ENCODE measurements around the gene PRKCZ.

The PRKCZ gene

DNA sequence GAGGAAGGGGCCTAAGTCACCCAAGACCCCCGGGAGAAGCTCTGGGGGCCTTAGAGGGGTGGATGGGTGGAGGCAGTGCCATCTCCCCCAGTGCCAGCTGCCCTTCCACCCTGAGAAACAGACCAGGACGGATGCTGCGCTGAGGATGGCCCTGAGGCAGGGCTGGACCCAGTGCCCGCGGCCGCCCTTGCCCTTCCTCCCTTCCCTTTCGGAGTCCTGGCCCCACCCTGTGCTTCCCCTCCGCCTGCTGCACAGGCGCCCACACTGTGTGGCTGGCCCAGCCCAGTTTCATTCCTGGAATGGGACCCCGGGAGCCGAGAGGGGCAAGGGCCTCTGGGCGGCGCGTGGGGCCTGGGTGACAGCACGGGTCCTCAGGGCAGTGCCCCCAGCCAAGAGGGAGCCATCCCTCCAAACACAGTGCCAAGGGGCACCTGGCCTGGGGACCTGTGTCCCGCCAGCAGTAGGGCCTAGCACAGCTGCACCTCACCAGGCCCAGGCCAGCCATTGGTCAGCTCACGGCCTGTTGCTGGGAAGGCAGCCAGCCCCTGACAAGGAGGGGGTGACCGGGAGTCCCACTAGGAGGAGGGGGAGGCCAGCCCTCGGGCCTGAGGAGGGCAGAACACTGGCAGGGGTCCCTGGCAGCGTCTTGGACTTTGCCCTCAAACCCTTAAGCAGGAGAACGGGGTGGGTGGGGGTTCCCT lies 164.5 kb downstream of the PRKCZ start:
- no peak for DNase-seq

DNA sequence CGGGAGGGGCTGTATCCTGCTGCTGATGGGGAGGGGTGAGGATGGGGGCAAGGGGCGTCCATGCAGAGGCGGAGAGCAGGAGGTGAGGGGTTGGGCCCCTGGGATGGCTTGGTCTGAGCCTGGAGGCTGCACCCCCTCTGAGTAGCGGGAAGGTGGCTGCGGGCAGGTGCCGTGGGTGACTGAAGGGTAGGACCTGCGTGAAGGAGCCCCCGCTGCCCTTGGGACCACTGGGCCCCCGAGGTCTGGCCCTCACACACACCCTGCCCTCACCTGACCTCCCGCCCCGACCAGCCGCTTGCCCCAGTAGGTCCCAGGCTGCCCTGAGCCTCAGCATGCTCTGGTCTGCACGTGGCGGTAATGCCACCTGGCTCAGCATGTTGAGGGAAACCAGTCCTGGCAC lies 165.1 kb downstream of the PRKCZ start:
- DNase-seq: no peak

DNA sequence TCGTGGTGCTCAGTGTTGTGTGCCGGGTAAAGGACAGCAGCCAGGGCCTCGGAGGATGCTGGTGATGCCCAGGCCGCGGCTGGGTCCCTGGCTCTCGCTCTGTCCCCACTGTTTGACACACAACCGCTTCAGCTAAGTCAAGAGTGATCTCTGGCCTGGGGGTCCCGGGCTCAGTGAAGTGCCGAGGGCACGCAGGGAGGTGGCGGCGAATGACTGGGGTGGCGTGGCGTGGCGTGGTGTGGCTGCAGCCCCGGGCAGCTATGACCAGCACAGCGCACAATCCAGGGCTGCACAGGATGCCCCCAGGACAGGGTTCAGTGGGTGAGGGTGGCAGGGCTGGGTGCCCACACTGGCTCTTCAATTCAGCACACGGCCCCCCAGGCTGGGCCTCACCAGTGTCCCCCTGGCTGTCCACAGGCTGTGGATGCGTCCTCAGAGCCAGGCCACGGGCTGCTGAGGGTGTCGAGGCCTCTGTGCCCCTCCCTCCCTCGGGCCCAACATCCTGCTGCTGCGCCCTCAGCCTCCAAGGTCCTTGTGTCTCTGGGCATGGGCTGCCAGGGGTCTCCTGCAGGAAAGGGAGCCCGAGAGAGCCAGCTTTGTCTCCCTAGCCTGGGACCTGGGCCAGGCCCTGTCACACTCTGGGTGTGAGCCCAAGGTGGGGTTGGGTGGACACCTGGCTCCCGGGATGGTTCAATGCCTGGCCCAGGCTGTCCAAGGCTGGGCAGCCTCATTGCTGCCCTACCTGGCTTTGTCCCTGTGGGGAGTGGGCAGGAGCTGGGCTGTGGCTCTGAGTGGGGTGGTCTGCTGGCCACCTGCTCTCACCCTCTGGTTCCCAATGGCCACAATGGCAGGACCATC lies 165.9 kb downstream of the PRKCZ start:
- no peak for DNase-seq

DNA sequence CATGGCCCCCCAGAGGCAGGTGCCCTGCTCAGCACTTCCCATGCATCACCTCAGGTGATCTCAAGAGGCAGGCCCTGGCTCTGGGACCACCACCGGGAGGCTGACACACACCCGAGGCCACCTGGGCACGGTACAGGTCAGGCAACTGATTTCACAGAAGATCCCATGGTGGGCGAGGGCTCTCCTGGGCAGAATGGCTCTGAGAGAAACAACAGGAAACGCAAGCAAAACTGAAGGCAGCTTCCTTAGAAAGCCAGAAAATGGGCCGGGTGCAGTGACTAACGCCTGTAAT lies 166.5 kb downstream of the PRKCZ start:
- DNase-seq: no peak

DNA sequence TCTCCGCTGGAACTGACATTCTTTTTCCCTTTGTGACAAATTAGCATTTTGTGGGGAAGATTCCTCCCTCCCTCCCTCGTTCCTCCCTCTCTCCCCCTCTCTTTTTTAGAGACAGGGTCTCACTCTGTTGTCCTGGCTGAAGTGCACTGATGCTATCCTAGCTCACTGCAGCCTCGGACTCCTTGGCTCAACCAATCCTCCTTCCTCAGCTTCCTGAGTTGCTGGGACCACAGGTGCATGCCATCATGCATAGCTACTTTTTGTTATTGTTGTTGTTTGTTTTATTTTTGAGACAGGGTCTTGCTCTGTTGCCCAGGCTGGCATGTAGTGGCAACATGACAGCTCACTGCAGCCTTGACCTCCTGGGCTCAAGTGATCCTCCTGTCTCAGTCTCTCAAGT lies 171.1 kb downstream of the PRKCZ start:
- no peak for DNase-seq

DNA sequence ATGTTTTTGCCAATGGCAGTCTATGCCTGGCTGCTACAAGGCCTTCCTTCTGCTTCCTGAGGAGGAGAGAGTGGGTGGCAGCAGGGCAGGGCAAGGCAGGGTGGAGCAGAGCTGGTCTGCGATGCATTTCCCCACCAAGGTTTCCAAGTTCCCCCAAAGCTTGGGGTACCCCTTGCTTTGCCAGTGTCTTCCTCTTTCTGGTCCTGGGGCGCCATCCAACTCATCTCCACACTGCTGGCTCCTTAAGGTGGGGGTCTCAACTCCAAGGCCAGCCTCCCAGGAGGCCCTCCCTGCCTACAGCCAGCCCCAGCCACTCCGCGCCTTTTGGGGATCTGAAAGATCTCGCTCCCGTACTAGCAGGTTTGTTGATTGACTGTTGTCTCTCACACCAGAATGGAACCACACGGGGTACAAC lies 174.0 kb downstream of the PRKCZ start:
- DNase-seq: no peak

DNA sequence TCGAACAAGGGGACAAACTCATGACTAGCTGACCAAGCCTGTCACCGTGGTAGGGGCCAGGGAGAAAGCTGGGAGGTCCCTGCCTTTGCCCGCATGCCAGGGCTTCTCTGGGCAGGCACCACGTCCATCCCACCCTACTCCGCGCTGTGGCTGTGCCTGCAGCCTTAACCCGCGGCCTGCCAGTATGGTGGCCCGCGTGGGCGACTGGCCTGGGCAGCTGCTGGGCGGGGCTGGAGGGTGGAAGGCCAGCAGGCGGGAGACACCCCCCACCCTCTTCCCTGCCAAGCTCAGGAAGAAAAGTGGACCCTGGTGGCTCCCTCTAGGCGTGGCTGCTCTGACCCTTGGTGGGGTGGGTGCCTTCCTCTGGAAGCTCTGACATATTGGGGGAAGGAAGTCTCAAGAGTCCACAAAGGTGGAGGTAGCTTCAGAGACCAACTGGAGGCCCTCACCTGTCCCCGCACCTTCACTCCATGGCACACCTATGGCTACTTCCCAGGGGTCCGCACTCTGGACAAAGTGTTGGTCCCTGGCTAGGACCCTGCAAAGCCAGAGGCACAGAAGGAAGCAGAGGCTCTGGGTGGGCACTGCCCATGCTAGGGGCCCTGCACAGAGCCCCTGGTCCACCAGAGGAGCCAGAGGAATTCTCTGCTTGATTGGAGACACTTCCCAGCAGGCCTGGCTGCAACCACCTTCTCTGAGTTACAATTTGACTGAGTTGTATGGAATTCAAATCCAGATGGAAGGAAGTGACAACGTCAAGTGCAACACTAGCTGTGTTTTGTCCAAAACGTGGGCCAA lies 174.6 kb downstream of the PRKCZ start:
- no peak for DNase-seq

DNA sequence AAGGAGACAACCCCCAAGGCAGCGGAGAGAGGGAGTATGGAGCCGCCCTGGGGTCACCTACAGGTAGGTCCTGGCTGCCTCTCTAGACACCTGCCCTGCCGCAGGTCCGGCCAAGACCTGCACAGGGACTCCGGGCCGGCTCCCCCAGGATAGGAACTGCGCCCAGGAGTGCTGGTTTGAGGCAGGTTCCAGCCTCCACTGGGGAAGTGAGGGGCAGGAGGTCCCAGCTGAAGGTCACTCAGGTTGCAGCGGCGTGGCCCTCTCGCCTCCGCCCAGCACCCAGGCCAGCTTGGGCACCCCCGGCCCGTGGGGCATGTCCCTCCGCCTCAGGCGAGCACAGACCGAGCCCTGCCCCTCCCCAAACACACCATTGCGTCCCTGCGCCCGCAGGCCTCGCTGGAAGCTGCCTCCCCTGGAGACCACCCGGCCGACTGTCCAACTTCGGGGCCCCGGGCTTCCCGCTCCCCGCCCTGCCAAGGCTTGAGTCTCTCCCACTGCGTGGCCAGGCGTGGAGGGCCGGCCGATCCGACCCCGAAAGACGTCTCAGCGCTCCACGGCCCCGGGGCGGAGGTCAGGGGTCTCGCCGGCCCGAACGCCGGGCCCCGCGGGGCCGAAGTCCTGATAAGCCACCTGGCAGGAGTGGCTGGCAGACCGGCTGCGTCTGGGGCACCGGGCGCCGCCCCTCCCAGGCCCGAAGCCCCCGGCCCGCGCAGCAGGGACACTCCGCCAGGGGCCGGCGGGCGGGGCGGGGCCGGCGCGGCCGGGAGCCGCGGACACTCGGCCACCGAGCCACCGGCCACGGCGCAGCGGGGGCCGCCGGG lies 176.5 kb downstream of the PRKCZ start:
- no peak for DNase-seq

DNA sequence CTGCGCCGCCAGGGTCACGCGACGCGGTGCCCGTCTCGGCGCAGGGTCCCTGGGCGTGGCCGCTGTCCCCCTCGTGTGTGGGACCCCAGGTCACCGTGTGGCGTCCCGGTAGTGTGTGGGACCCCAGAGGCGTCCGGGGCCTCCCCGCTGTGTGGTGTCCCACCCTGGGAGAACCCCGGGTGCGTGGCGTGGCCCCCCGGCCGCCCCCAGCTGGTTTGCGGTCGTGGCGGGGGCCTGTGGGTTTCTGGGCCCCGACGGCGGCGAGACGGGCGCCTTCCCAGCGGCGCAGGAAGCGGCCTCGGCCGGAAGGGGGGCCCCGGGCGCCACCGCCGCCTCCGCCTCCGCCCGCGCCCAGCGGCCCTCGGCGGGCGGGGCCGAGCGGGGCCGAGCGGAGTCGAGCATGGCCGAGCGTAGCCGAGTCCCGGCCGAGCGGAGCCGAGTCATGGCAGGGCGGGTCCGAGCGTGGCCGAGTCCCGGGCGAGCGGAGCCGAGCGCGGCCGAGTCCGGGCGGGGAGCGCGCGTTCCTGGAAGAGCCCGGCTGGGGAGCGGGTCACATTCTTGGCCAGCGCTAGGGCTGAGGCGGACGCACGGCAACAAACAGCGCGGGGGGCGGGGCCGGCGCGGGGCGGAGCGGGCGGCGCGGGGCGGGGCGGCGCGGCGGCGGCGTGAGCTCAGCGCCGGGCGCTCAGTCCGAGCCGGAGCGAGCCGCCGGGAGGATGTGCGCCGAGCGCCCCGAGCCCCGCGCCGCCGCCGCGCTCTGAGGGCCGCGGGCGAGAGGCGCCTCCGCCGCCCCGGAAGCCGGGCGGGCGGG lies 177.3 kb downstream of the PRKCZ start:
- peak; percentile 98 for DNase-seq

DNA sequence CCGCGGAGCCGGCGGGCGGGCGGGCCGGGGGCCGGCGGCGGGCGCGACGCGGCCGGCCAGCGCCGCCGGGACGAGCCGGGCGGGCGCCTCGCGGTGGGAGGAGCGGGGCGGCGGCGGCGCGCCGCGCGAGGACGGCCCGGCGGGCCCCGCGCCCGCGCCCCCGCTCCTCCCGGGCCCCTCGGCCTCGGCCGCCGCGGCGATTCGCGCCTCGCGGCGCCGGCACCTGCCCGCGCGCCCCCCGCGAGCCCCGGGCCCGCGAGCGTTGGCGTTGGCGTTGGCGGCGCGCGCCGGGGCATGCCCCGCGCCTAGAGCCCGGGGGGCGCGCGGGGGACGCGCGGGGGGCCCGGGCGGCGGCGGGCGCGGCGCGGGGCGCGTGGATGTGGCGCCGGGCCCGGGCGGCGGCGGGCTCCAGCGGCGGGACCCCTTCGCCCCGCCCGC lies 178.0 kb downstream of the PRKCZ start, which contains the start of gene SKI:
Gene SKI, plus strand, starts transcription at position 163 of the 438 bp plus-strand sequence. CDS start 448 bp downstream, outside the sequence.
- no peak for DNase-seq

DNA sequence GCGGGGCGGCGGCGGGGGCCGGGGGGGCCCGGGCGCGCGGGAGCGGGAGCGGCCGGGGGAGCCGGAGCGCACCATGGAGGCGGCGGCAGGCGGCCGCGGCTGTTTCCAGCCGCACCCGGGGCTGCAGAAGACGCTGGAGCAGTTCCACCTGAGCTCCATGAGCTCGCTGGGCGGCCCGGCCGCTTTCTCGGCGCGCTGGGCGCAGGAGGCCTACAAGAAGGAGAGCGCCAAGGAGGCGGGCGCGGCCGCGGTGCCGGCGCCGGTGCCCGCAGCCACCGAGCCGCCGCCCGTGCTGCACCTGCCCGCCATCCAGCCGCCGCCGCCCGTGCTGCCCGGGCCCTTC lies 178.5 kb downstream of the PRKCZ start:
- no peak for DNase-seq

DNA sequence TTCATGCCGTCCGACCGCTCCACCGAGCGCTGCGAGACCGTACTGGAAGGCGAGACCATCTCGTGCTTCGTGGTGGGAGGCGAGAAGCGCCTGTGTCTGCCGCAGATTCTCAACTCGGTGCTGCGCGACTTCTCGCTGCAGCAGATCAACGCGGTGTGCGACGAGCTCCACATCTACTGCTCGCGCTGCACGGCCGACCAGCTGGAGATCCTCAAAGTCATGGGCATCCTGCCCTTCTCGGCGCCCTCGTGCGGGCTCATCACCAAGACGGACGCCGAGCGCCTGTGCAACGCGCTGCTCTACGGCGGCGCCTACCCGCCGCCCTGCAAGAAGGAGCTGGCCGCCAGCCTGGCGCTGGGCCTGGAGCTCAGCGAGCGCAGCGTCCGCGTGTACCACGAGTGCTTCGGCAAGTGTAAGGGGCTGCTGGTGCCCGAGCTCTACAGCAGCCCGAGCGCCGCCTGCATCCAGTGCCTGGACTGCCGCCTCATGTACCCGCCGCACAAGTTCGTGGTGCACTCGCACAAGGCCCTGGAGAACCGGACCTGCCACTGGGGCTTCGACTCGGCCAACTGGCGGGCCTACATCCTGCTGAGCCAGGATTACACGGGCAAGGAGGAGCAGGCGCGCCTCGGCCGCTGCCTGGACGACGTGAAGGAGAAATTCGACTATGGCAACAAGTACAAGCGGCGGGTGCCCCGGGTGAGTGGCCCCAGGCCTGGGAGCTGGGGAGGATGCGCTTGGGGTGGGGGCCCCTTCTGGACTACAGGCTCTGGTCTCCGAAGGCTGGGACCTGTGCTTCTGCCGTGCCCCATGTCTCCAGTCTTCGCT lies 179.0 kb downstream of the PRKCZ start:
- DNase-seq: no peak

DNA sequence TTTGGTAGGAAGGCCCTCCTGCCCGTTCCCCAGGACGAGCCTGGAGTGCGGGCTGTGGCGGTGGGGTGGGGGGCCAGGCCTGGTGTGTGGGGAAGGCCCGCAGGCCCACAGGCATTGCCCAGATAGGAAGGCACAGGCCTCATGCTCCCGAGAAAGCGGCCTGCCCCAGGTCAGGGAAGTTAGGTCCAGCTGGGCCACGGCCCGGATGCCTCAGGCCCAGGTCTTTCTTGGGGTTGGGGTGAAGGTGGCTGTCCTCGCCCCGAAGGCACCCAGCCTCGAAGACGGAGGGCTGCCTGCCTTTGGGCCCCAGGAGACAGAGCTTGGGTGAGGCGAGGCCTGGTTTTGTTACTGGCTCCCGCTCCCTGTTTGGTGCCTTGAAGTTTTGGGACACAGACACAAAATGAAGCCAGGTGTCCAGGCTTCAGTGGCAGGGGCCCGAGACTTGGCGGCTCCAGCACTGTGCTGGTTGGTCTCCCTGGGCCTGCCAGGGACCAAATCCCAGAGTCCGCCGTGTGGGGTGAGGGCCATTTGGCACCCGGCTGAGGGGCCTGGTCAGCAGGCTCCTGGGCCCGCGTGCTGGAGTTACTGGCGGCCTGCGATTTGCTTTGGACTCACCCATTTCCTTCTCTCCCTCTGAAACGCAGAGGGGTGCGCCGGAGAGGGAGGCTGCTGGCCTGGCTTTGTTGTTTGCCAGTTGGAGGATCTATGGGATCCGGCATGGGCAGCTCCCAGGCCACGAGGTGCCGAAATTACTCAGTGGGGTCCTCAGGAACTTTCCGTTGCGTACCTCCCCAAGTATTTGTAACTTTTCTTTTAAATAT lies 179.9 kb downstream of the PRKCZ start:
- no peak for DNase-seq

DNA sequence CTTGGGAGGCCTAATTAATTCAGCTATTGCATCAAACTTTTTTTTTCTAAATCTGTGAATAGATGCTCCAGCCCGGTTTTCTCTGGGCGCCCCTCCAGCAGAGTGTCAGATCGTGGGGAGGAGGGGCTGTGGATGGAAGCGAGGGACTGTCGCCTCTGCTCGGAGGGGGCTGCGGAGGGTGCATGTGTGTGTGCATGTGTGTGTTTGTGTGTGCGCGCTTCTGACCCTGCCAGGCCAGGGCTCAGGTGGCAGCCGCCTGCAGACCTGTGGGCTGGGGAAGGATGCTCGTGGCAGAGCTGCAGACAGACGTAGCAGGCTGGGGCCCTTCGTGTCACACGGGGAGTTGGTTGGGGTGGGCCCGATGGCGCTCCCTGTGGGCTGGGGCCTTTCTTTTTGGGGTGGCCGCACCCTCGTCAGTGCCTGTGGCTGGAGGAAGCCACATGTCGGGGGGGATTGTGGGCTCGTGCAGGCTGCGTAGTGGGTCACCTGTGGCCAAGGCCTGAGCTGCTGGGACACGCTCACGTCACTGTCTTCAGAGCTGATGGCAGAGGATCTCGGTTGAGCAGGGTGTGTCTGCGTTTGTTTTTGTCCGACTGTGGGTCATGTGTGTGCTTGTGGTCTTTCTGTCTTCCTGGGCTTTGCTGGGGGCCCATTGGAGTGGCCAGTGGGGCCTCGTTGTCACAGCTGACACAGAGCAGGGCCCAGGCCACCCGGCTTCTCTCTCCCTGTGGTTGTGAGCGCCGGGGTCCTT lies 180.7 kb downstream of the PRKCZ start:
- no peak for DNase-seq

DNA sequence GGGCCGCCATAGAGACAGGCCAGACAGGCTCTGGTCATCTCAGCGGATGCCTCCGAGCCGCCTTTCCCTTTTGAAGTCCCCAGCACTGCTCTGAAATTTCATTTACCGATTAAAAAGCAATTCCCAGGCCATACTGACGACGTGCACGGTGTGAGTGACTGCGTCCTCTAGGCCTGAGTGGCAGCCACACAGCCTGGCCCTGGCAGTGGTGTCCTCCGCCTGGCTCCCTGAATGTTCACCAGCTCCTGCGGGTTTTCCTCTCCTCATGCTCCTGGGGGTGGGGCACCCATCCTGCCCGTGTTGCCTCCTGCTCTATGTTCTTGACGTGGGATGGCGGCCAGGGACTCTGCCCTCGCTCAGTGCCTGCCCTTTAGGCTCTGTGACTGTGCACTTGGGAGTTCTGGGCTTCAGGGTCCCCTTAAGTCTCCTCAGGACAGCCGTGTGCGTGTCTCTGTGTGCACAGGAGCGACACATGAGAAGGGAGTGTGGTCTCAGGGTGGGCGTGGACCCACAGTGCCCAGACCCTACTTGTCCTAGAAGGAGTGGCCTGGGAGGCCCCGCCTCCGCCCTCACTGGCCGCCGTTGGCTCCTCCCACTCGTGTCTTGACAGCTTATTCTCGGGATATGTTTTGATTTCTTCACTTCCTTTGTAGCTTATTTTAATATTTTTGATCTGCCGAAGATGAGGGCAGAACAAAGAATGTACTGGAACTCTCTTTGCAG lies 181.5 kb downstream of the PRKCZ start:
- peak; percentile 79 for DNase-seq

DNA sequence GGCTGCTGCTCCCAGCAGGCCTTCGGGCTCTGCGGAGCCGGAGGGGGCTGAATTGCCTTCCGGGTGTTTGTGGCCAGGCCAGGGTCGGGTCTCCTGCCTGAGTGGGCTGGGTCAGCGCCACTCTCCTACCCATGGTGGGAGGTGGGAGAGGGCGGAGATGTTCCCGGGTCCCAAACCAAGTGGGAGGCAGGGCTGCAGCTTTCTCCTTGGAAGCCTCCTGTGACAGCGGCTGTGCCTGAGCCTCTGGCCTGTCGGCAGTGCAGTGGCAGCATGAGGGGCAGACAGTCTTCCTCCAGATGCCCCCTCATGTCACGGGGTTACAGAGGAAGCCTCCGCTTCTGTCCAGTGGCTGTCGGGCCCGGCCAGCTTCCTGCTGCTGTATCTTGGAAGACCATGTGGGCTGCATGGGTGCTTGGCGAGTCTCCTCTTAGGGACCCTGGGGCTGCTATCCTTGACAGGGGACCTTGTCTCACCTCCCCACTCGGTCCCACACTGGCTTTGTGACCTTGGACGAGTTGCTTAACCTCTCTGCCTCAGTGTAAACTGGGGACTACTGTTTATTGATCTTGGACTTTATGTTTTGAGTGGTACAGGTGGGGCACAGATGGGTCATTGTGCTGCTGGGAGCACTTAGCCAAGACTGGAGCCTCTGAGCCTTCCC lies 182.2 kb downstream of the PRKCZ start:
- no peak for DNase-seq

DNA sequence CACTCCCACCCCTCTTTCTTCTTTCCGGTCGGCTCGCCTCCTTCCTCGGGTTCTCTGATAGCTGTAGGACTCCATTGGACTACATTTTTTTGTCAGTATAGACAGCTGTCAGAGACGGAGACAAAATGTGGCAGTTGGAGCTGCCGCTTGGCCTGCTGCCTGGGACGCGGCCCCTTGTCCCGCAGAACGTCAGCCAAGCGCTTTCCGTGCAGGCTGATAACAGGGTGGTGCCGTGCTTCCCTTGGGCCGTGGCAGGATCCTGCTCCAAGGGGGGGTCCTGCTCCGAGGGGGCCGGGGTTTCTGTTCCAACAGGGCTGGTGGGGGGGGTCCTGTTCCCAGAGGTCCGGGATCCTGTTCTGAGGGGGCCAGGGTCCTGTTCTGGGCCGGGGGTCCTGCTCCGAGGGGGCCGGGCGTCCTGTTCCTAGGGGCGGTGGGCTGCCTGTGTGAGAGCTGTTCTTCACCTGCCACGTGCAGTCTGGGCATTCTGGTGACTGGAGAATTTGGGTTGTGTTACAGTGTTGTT lies 182.8 kb downstream of the PRKCZ start:
- DNase-seq: no peak

DNA sequence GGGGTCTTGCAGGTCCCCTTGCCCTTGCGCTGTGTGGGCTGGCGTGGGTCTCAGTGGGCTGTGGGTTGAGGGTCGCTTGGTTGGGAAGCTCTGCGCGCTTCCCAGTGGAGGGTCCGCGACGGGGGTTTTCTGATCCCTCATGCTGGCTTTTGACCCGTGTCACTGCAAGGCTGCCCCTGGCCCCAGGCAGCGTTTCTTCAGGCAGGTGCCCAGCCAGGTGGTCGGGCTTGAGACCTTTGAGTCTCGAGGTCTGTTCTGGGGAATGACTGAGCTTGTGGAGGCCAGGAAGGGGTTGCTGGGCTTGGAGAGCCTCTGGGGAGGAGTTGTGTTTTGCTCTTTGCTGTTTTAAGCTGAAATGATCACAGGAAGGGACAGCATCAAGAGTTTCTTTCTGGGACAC lies 183.3 kb downstream of the PRKCZ start:
- no peak for DNase-seq

All from islet precursor cell (in vitro differentiated cells).